HEK293T (cell line): ENCODE results near the gene C2orf68.

Source experiments
- BHLHE40 ChIP-seq: fragments of 450-650 bp; IDR thresholded peaks from 2 replicates; pipeline ENCODE4 v1.6.1; 2016; ENCODE audit warnings: mild to moderate bottlenecking, moderate library complexity, borderline replicate concordance
- CTBP1 ChIP-seq: fragments of 450-650 bp; IDR thresholded peaks from 2 replicates; pipeline ENCODE4 v1.6.1; 2016; ENCODE audit warnings: borderline replicate concordance
- FOXM1 ChIP-seq: fragments of 450-650 bp; IDR thresholded peaks from 2 replicates; pipeline ENCODE4 v1.6.1; 2017; ENCODE audit warnings: mild to moderate bottlenecking, borderline replicate concordance
- HDGF ChIP-seq: fragments of 450-650 bp; IDR thresholded peaks from 2 replicates; pipeline ENCODE4 v1.6.1; 2017; ENCODE audit warnings: antibody characterized with exemption, borderline replicate concordance
- L3MBTL2 ChIP-seq: fragments of 450-650 bp; conservative IDR thresholded peaks from 2 replicates; pipeline ENCODE4 v1.6.1; 2016; ENCODE audit warnings: mild to moderate bottlenecking
- NFRKB ChIP-seq: fragments of 450-650 bp; IDR thresholded peaks from 2 replicates; pipeline ENCODE4 v1.6.1; 2016; ENCODE audit warnings: mild to moderate bottlenecking, moderate library complexity
- SP1 ChIP-seq: fragments of 450-650 bp; IDR thresholded peaks from 2 replicates; pipeline ENCODE4 v1.6.1; 2017
- SUZ12 ChIP-seq: fragments of 450-650 bp; IDR thresholded peaks from 2 replicates; pipeline ENCODE4 v1.6.1; 2016; ENCODE audit warnings: mild to moderate bottlenecking
- ZNF384 ChIP-seq: fragments of 450-650 bp; IDR thresholded peaks from 2 replicates; pipeline ENCODE4 v1.6.1; 2016
- TF ChIP-seq, protein P1 (sequence below): fragments of 450-650 bp; IDR thresholded peaks from 2 replicates; pipeline ENCODE4 v1.6.1; 2016

DNA sequence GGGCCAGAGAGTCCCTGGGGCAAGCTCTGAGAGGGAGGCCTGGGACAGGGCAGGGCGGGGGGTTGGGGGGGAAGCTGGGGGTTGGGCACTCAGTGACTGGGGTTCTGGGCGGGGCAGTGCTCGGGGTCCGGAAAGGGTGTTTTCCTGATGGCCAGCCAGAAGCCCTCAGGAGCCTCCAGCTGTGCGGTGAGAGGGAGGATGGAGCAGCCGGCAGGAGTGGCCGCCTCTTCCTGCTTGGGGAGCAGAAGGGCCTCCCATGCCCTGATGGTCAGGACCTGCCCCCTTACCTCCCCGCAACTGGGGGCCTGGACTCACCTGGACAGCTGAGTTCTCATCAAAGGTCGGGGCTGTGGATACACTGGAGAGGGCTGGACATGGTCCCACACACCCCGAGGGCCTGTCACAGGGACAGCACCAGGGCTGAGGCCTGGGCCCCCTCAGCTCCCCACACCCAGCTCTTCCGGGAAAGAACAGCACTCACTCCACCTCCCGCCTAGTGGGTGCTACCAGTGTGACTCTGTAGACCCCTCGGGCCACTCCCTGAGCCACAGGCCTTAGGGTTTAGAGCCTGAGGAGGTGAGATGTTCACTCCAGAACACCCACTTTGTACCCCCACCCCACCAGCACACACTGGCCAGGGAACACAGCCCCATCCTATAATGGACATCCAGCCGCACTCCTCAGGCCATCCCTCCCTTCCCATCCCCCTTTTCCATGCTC is 49.4 kb upstream of the C2orf68 start:
- TF ChIP-seq FOXM1 (no peak), BHLHE40 (no peak), SP1 (no peak), ZNF384 (no peak), NFRKB (no peak), SUZ12 (no peak), L3MBTL2 (no peak), CTBP1 (no peak), HDGF (no peak)
- TF ChIP-seq, protein P1, sequence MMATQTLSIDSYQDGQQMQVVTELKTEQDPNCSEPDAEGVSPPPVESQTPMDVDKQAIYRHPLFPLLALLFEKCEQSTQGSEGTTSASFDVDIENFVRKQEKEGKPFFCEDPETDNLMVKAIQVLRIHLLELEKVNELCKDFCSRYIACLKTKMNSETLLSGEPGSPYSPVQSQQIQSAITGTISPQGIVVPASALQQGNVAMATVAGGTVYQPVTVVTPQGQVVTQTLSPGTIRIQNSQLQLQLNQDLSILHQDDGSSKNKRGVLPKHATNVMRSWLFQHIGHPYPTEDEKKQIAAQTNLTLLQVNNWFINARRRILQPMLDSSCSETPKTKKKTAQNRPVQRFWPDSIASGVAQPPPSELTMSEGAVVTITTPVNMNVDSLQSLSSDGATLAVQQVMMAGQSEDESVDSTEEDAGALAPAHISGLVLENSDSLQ = no peak
